RWPE2 (cell line): ENCODE measurements around the gene GOLGA1.

Experiments used
- ATAC-seq: fragments of 200-7000 bp; cut with Tn5 transposase; 3 replicates; pipeline ENCODE4 v1.9.1; 2021; ENCODE audit warnings: low read depth
- DNase-seq: peaks from one replicate; pipeline ENCODE4 v3.0.0-alpha.2; 2020; ENCODE audit warnings: low spot score
- H3K27ac ChIP-seq: fragments of 450-650 bp; 2 replicates; pipeline ENCODE4 v1.5.1; 2017; ENCODE audit warnings: mild to moderate bottlenecking; ENCODE audit not compliant: poor library complexity, severe bottlenecking
- H3K27me3 ChIP-seq: fragments of 250-450 bp; sonication (Bioruptor Pico); 2 replicates; pipeline ENCODE4 v1.5.1; 2021; ENCODE audit warnings: mild to moderate bottlenecking, moderate library complexity; ENCODE audit not compliant: insufficient read depth, poor library complexity, severe bottlenecking
- H3K36me3 ChIP-seq: fragments of 250-450 bp; sonication (Bioruptor Pico); 2 replicates; pipeline ENCODE4 v1.5.1; 2020; ENCODE audit warnings: low read depth, mild to moderate bottlenecking, moderate library complexity
- H3K4me1 ChIP-seq: fragments of 250-450 bp; sonication (Bioruptor Pico); 2 replicates; pipeline ENCODE4 v1.5.1; 2021; ENCODE audit warnings: mild to moderate bottlenecking, moderate library complexity; ENCODE audit not compliant: insufficient read depth, poor library complexity, severe bottlenecking
- H3K4me3 ChIP-seq: fragments of 250-450 bp; sonication (Bioruptor Pico); 2 replicates; pipeline ENCODE4 v1.5.1; 2021; ENCODE audit warnings: mild to moderate bottlenecking, moderate library complexity; ENCODE audit not compliant: severe bottlenecking
- H3K9me3 ChIP-seq: fragments of 250-450 bp; sonication (Bioruptor Pico); 2 replicates; pipeline ENCODE4 v1.5.1; 2021; ENCODE audit warnings: mild to moderate bottlenecking, moderate library complexity; ENCODE audit not compliant: severe bottlenecking
- TF ChIP-seq, protein P1 (sequence below): fragments of 450-650 bp; IDR thresholded peaks from one replicate; pipeline ENCODE4 v1.5.1; 2017; ENCODE audit warnings: mild to moderate bottlenecking, moderate library complexity; ENCODE audit not compliant: poor library complexity, severe bottlenecking

GOLGA1 gene

GRCh38 chr9:124894035-124894740, 46.7 kb downstream of the GOLGA1 start:
- ATAC-seq (no peak), DNase-seq (no peak)
- Histone ChIP-seq H3K27me3 (no peaks in the 10 kb centered on the region), H3K4me1 (no peaks in the 10 kb centered on the region), H3K27ac (no peak overlapping the region), H3K4me3 (no peak overlapping the region), H3K9me3 (no peaks in the 10 kb centered on the region), H3K36me3 (peaks cover 53% of the 10 kb centered on the region)
- TF ChIP-seq, protein P1, sequence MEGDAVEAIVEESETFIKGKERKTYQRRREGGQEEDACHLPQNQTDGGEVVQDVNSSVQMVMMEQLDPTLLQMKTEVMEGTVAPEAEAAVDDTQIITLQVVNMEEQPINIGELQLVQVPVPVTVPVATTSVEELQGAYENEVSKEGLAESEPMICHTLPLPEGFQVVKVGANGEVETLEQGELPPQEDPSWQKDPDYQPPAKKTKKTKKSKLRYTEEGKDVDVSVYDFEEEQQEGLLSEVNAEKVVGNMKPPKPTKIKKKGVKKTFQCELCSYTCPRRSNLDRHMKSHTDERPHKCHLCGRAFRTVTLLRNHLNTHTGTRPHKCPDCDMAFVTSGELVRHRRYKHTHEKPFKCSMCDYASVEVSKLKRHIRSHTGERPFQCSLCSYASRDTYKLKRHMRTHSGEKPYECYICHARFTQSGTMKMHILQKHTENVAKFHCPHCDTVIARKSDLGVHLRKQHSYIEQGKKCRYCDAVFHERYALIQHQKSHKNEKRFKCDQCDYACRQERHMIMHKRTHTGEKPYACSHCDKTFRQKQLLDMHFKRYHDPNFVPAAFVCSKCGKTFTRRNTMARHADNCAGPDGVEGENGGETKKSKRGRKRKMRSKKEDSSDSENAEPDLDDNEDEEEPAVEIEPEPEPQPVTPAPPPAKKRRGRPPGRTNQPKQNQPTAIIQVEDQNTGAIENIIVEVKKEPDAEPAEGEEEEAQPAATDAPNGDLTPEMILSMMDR: no peak

GRCh38 chr9:124890179-124890578, 50.7 kb downstream of the GOLGA1 start:
- Histone ChIP-seq H3K4me3 (no peak overlapping the region), H3K9me3 (no peaks in the 10 kb centered on the region), H3K36me3 (peaks cover 35% of the 10 kb centered on the region), H3K27ac (no peak overlapping the region), H3K4me1 (no peaks in the 10 kb centered on the region), H3K27me3 (no peaks in the 10 kb centered on the region)
- TF ChIP-seq, protein P1: no peak
- ATAC-seq (no peak), DNase-seq (no peak)

DNA sequence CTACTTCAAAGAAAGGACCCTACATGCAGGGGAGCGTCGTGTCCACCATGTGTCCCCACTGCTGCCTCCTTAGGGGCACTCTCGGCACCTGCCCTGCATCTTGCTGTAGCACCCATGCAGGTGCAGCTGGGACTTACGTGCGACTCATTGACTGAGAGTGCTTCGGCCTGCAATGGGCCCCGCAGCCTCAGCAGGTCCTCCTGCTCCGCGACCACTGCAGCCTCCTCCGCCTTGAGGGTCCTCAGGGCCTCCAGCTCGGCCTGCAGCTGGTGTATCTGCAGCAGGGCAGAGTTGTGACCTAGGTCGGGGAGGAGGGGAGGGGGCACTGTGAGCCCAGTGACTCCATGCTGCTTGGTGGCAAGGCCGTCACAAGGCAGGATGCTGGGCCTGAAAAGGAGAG, 51.9 kb downstream of the GOLGA1 start:
- Histone ChIP-seq H3K27me3 (no peaks in the 10 kb centered on the region), H3K4me3 (no peak overlapping the region), H3K4me1 (no peaks in the 10 kb centered on the region), H3K27ac (no peak overlapping the region), H3K9me3 (no peaks in the 10 kb centered on the region), H3K36me3 (peaks cover 34% of the 10 kb centered on the region)
- DNase-seq: no peak
- TF ChIP-seq, protein P1: no peak
- ATAC-seq: no peak

DNA sequence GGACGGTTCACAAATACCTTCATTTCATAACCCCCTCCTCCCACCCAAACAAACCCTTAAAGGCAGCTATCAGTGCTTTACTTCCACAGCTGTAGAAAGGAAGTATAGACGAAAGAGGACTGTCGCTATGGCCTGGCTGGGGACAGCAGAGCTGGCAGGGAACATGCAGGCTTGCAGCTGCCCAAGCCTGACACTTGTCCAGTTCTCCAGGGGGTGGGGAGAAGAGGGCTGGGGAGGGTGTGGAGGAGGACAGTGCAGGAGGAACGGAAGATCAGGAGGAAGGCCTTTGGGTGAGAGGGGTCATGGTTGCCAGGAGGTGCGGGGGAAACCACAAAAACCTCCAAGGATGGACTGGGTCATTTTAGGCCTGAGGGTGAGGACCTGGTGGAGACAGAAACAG, 53.1 kb downstream of the GOLGA1 start:
- H3K4me1 ChIP-seq: no peaks in the 10 kb centered on the region
- no peak overlapping the region for H3K4me3 ChIP-seq
- no peaks in the 10 kb centered on the region for H3K27me3 ChIP-seq
- no peaks in the 10 kb centered on the region for H3K9me3 ChIP-seq
- DNase-seq (no peak), ATAC-seq (no peak)
- H3K36me3 ChIP-seq: peaks cover 24% of the 10 kb centered on the region
- TF ChIP-seq, protein P1: no peak
- no peak overlapping the region for H3K27ac ChIP-seq

GRCh38 chr9:124886866-124887492, 53.9 kb downstream of the GOLGA1 start:
- Histone ChIP-seq H3K9me3 (no peaks in the 10 kb centered on the region), H3K27me3 (no peaks in the 10 kb centered on the region), H3K4me1 (no peaks in the 10 kb centered on the region), H3K4me3 (no peak overlapping the region), H3K36me3 (peaks cover 17% of the 10 kb centered on the region), H3K27ac (no peak overlapping the region)
- DNase-seq (no peak), ATAC-seq (no peak)
- TF ChIP-seq, protein P1: no peak
